HUES64 (cell line): ENCODE data around the gene APBB1IP.
A peak's percentile ranks its signal among the peaks of the same experiment; 100 is the strongest.

Experiments
- H3K27ac ChIP-seq: 2 replicates; pipeline ENCODE4 v1.7.0; 2013; ENCODE audit warnings: low read depth, low read length, inconsistent platforms
- H3K27me3 ChIP-seq: 2 replicates; pipeline ENCODE4 v1.6.1; 2013; ENCODE audit warnings: mild to moderate bottlenecking, low read length; ENCODE audit not compliant: insufficient read depth
- H3K36me3 ChIP-seq: 2 replicates; pipeline ENCODE4 v1.6.1; 2013; ENCODE audit warnings: mild to moderate bottlenecking, low read length; ENCODE audit not compliant: insufficient read depth
- H3K4me1 ChIP-seq: 2 replicates; pipeline ENCODE4 v1.6.1; 2013; ENCODE audit warnings: mild to moderate bottlenecking, low read length, moderate library complexity; ENCODE audit not compliant: insufficient read depth
- H3K4me3 ChIP-seq: 2 replicates; pipeline ENCODE4 v1.5.1; 2013; ENCODE audit warnings: mild to moderate bottlenecking, low read length, moderate library complexity
- H3K9ac ChIP-seq: 2 replicates; pipeline ENCODE4 v1.6.1; 2013; ENCODE audit warnings: mild to moderate bottlenecking, low read depth, low read length
- H3K9me3 ChIP-seq: 2 replicates; pipeline ENCODE4 v1.6.1; 2013; ENCODE audit warnings: low read depth, low read length; ENCODE audit not compliant: insufficient read depth
- WGBS: fragments of 150-250, 120-280 bp; methylation state at CpG from one replicate; pipeline ENCODE4 v1.1.7; 2013; ENCODE audit warnings: missing lambda C conversion rate; 5-methylcytosine and 5-hydroxymethylcytosine counted together

Gene APBB1IP

DNA sequence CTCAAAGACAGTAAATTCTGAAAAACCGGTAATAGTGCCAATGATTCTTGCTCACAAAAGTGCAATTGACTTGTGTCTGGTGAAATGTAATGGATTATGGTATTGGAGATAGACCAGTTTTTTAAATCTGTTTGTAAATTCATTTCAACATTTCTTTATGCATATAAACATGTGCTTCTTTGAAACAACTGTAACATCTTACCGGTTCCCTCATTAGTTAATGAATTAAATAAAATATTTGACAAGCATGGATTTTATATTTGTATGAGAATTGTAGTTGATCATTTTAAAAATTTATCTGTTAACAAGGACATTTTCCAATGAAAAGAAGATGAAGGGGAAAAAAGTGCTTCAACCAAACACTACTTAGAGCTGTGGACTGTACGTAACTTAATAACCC, 21.0 kb upstream of the APBB1IP start:
- no peaks in the 10 kb centered on the region for H3K36me3 ChIP-seq
- H3K27me3 ChIP-seq: no peaks in the 10 kb centered on the region
- H3K4me1 ChIP-seq: no peaks in the 10 kb centered on the region
- WGBS: 90% methylated on average over 2 of the region's 3 CpGs
- no peaks in the 10 kb centered on the region for H3K9me3 ChIP-seq
- no peak overlapping the region for H3K27ac ChIP-seq
- H3K4me3 ChIP-seq: no peak overlapping the region
- no peak overlapping the region for H3K9ac ChIP-seq

DNA sequence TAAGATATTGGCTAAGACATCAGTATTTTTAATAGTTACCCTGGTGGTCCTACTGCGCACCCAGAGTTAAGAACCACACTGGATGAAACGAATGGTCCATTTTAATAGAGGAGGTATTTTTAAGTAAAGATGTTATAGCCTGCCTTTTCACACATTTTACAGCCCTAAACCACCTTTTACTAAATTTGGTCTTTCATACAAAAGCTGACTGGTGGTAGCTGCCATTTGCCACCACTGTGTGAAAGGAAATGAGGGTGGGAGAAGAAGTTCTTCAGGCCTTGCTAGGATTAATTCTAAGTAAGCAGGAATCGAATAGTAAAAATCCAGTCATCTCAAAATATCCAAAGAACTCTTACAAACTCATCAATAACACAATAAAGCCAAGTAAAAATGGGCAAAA, 15.2 kb upstream of the APBB1IP start:
- no peaks in the 10 kb centered on the region for H3K36me3 ChIP-seq
- no peak overlapping the region for H3K27ac ChIP-seq
- no peak overlapping the region for H3K4me3 ChIP-seq
- no peaks in the 10 kb centered on the region for H3K27me3 ChIP-seq
- H3K9ac ChIP-seq: no peak overlapping the region
- H3K4me1 ChIP-seq: no peaks in the 10 kb centered on the region
- WGBS: 100% methylated on average over 2 of the region's 3 CpGs
- no peaks in the 10 kb centered on the region for H3K9me3 ChIP-seq

DNA sequence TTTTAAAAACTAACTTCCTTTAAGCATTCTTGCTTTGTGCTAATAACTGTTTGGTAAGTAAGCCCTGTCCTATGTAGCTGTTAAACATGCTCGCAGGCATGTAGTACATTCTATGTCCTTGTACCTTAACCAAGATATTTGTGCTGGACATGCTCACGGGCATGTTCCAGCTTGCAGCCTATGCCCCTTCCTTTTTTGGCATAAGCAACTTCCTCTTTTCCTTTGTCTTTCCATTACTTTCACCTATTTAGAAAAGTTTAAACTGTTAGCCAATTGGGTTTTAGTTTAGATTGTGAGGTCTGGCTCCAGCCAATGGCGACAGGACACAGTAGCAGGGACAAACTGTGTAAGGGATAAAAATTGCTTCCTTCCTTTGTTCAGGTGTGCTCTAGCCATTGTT, 14.4 kb upstream of the APBB1IP start:
- H3K27ac ChIP-seq: no peak overlapping the region
- H3K4me3 ChIP-seq: no peak overlapping the region
- H3K4me1 ChIP-seq: no peaks in the 10 kb centered on the region
- WGBS: 93% methylated on average over 3 of the region's 3 CpGs
- no peak overlapping the region for H3K9ac ChIP-seq
- H3K36me3 ChIP-seq: no peaks in the 10 kb centered on the region
- no peaks in the 10 kb centered on the region for H3K27me3 ChIP-seq
- no peaks in the 10 kb centered on the region for H3K9me3 ChIP-seq

DNA sequence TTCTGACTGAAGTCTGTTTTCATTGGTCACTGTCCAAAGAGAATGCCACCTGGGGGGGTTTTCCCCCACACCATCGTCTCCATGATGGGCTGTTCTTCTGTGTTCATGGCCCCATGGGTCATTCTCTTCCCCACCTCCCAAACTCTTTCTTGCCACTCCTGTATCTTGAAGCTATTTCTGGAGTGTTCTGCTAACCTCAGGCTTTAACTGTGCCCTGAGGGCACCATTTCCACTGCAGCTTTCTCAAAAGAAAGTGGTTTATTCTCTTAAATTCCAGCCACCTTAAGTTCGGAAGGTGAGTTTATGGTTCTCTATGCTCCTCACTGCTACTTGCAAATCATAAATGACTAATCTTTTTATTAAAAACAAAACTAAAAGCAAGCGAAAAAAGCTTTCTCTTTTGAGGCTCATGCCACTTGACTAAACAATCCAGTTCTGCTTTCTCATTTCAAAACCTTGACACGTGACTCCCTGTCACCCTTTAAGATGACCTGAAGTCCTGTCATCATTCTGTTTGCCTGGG, 7.4 kb upstream of the APBB1IP start:
- no peak overlapping the region for H3K4me3 ChIP-seq
- H3K9ac ChIP-seq: no peak overlapping the region
- WGBS: 95% methylated on average over 4 of the region's 4 CpGs
- H3K27me3 ChIP-seq: no peaks in the 10 kb centered on the region
- H3K4me1 ChIP-seq: no peaks in the 10 kb centered on the region
- H3K9me3 ChIP-seq: no peaks in the 10 kb centered on the region
- H3K27ac ChIP-seq: no peak overlapping the region
- H3K36me3 ChIP-seq: no peaks in the 10 kb centered on the region

DNA sequence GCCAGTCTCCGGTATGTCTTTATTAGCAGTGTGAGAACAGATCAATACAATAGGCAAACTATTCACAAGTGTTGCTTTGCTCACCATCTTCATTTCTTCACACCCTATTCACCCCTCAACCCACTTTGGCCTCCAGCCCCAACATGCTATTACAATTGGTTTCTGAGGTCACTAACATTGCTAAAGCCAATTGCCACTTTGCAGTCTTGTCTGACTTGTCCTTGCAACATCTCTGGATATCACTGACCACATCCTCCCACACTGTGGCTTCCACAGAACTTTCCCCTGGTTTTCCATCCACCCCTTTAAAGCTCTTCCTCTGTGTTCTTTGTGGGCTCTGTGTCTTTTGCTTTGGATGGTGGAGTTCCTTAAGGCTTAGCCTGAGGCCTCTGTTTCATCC, 5.2 kb upstream of the APBB1IP start:
- H3K36me3 ChIP-seq: no peaks in the 10 kb centered on the region
- H3K27me3 ChIP-seq: peaks cover 9% of the 10 kb centered on the region
- WGBS: 89% methylated on average over 1 of the region's 1 CpG
- no peak overlapping the region for H3K27ac ChIP-seq
- no peak overlapping the region for H3K4me3 ChIP-seq
- H3K4me1 ChIP-seq: peaks cover 3% of the 10 kb centered on the region; the same call in 1 of the 2 replicates
- H3K9me3 ChIP-seq: no peaks in the 10 kb centered on the region
- no peak overlapping the region for H3K9ac ChIP-seq

DNA sequence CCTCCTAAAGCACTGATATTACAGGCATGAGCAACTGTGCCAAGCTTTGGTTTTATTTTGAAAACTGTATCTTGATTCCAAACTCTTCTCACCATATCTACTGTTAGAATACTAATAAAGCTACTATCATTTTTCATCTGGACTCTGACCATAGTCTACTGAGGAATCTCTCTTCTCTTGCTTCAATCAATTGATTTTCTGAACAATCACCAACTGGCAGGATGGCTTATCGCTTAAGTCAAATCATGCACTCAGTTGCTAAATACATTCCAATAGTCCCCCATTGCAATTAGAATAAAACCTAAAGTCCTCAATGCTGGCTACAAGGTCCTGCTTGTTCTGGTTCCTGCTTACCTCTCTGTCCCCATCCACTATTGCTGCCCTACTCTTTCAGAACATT, 2.3 kb upstream of the APBB1IP start:
- peaks cover 34% of the 10 kb centered on the region for H3K27me3 ChIP-seq
- no peak overlapping the region for H3K4me3 ChIP-seq
- peaks cover 3% of the 10 kb centered on the region; the same call in 1 of the 2 replicates for H3K4me1 ChIP-seq
- H3K36me3 ChIP-seq: no peaks in the 10 kb centered on the region
- H3K9me3 ChIP-seq: no peaks in the 10 kb centered on the region
- H3K27ac ChIP-seq: no peak overlapping the region
- no peak overlapping the region for H3K9ac ChIP-seq
- 100% methylated on average over 1 of the region's 1 CpG for WGBS

DNA sequence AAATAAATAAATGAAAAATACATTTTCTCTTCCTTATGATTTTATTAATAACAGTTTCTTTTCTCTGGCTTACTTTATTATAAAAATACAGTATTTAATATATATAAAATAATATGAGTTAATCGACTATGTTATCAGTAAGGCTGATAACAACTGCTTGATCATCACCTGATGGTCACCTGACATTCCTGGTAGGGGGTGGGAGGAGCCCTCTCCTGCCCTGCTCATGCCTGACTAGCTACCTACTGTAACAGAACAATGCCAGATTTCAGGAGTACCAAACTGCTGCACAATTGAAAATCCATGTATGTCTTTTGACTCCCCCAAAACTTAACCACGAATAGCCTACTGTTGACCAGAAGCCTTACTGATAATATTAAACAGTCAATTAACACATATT, 1.3 kb upstream of the APBB1IP start:
- Histone ChIP-seq H3K27me3 (peaks cover 34% of the 10 kb centered on the region), H3K9ac (no peak overlapping the region), H3K9me3 (no peaks in the 10 kb centered on the region), H3K4me3 (no peak overlapping the region), H3K4me1 (peaks cover 3% of the 10 kb centered on the region; the same call in 1 of the 2 replicates), H3K27ac (no peak overlapping the region), H3K36me3 (no peaks in the 10 kb centered on the region)
- WGBS: 83% methylated on average over 1 of the region's 2 CpGs

DNA sequence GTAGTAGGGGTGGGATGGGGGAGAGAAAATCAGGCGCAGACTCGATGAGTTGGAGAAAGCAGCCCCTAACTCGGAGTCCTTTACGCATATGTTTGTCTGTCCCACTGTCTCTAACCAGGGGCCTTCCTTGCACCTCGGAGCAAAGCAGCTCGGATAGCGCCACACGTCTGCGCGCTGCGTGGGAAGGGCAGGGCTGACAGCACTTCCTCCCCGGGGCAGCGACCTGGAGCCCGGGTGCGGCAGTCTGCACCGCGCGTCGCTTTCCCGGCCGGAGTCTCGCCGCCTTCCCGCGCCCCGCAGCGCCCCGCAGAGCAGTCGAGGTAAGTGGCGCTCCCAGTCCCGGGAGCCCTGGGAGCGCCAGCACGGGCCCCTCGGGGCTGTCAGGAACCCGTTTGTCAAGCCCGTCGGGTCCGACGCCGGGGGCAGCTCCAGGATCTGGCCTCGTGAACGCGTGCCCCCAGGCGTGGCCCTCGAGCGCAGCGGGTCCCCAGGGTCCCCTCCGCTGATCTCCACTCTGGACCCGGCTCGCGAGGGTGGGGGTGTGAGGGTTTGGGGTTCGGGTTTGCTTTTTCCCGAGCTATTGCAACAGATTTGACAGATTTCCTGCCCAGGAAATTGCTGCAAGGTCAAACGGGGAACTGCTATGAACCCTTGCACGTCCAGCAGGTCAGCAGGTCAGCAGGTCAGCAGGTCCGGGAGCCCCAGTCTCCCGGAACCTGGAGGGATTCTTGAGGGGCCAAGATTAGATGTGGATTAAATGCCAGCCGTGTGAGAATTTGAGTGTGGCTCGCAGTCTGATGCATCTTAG, 597 bp downstream of the APBB1IP start:
- 21% methylated on average over 59 of the region's 59 CpGs for WGBS
- Histone ChIP-seq H3K36me3 (no peaks in the 10 kb centered on the region), H3K9me3 (no peaks in the 10 kb centered on the region), H3K4me3 (peak overlapping the region; percentile 58), H3K27ac (no peak overlapping the region), H3K27me3 (peaks cover 34% of the 10 kb centered on the region), H3K9ac (peak overlapping the region; percentile 45; the same call in 1 of the 2 replicates), H3K4me1 (peaks cover 3% of the 10 kb centered on the region; the same call in 1 of the 2 replicates)

DNA sequence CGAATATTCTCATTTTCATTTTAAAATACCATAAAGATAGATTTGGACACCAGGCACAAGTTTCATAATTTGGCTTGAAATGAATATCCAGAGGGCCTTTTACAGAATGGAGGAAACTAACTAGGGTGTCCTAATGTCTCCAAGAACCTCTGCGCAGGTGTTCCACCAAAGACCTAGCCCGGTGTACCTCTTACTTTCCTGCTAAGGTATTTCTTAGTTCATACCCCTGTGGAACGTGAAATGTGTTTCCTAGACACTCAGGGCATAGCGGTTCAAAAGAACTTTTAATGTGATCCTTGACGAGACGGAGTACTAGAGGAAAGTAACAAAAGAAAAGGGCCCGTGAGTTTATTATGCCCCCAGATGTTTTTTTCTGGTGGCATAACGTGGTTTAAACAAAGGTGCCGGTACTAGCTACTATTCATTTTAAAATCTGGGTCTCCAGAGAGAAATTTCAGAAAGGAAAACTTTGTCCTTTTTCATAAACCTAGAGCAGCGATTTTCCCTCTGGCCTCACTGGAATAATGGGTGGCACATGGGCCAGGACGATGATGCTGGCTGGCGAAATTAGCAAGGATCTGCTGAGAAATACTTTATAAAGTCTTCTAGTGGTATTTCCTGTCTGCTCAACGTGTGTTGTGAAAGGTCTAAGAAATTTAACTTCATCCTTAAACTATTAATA, 1.4 kb downstream of the APBB1IP start:
- Histone ChIP-seq H3K27ac (no peak overlapping the region), H3K27me3 (peaks cover 34% of the 10 kb centered on the region), H3K36me3 (no peaks in the 10 kb centered on the region), H3K4me1 (peaks cover 3% of the 10 kb centered on the region; the same call in 1 of the 2 replicates), H3K4me3 (no peak overlapping the region), H3K9me3 (no peaks in the 10 kb centered on the region), H3K9ac (no peak overlapping the region)
- WGBS: 94% methylated on average over 13 of the region's 14 CpGs

DNA sequence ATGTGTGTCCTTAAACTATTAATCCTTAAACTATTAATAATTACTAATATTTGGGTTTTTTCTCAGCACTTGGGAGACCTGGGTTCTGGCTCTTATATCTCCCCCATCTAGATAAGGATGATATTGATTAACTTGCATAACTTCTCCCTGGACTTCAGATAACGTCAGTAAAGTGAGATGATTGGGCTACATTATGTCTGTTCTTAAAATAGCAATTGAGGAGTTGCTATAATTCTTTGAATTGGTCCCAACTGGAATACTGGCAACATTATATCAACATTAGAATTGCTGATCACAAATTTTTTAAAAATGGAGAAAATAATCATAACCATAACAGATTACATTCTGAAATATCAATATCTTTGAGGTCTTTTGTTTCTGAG, 1.9 kb downstream of the APBB1IP start:
- H3K4me3 ChIP-seq: no peak overlapping the region
- H3K27me3 ChIP-seq: peaks cover 34% of the 10 kb centered on the region
- H3K9ac ChIP-seq: no peak overlapping the region
- peaks cover 3% of the 10 kb centered on the region; the same call in 1 of the 2 replicates for H3K4me1 ChIP-seq
- no peaks in the 10 kb centered on the region for H3K36me3 ChIP-seq
- WGBS: 89% methylated on average over 1 of the region's 1 CpG
- H3K27ac ChIP-seq: no peak overlapping the region
- no peaks in the 10 kb centered on the region for H3K9me3 ChIP-seq

DNA sequence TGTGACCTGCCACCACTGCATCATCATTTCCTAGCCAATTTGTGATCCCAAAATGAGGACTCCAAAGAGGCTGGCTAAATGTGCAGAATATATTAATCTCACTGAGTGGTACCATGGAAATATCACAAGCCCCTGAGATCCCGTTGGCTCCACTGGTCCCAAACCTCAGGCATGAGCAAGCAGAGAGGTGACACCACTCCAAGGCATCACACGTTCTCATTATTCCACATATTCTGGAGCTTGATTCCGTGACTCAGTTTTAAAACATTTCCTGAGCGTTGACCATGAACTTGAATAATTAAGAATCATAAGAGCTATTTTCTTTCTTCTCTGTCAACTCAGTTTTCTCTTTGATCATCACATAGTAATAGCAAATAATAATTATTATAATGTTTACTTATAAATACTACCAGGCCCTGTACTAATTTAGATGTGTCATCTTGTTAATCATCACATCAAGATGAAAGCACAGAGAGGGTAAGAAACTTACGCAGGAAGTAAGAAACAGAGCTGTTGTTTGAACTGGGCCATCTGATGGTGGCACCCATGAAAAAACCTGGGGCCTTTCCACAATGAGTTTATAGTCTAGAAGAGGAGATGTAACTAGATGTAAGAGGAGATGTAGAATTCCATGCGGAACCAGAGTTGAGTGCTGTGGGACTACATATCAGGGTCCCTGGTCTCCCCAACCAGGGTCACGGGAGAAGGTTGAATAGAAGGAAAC, 3.5 kb downstream of the APBB1IP start:
- no peak overlapping the region for H3K4me3 ChIP-seq
- H3K9ac ChIP-seq: no peak overlapping the region
- no peaks in the 10 kb centered on the region for H3K9me3 ChIP-seq
- no peaks in the 10 kb centered on the region for H3K36me3 ChIP-seq
- WGBS: 83% methylated on average over 7 of the region's 7 CpGs
- no peak overlapping the region for H3K27ac ChIP-seq
- H3K27me3 ChIP-seq: peaks cover 34% of the 10 kb centered on the region
- H3K4me1 ChIP-seq: peaks cover 3% of the 10 kb centered on the region; the same call in 1 of the 2 replicates
